Stomach smooth muscle (tissue), 2 donors: ENCODE measurements around the gene SRRM3.

Experiments
- H3K27ac ChIP-seq: one replicate; pipeline ENCODE4 v1.7.0; 2013; ENCODE audit warnings: mild to moderate bottlenecking, low read length, inconsistent platforms
- H3K27me3 ChIP-seq, 2 donors: one replicate each; pipeline ENCODE4 v1.7.0; 2013; ENCODE audit warnings: low read length in 2 of 2; ENCODE audit not compliant: insufficient read depth in 2 of 2, control insufficient read depth in 1 of 2
- H3K36me3 ChIP-seq, 2 donors: one replicate each; pipeline ENCODE4 v1.7.0; 2013; ENCODE audit warnings: low read length in 2 of 2; ENCODE audit not compliant: control insufficient read depth in 2 of 2, insufficient read depth in 2 of 2
- H3K4me1 ChIP-seq: one replicate; pipeline ENCODE4 v1.7.0; 2013; ENCODE audit warnings: low read length; ENCODE audit not compliant: control insufficient read depth, insufficient read depth
- H3K4me3 ChIP-seq, 2 donors: one replicate each; pipeline ENCODE4 v1.7.0; 2013; ENCODE audit warnings: low read length in 2 of 2
- H3K9ac ChIP-seq, 2 donors: one replicate each; pipeline ENCODE4 v1.7.0; 2013; ENCODE audit warnings: low read length in 2 of 2, mild to moderate bottlenecking in 1 of 2
- H3K9me3 ChIP-seq, 2 donors: one replicate each; pipeline ENCODE4 v1.7.0; 2013; ENCODE audit warnings: low read length in 2 of 2; ENCODE audit not compliant: control insufficient read depth in 2 of 2
- donor health status: healthy.
- donor health status: Pancreatic carcinoma.

The SRRM3 gene

DNA sequence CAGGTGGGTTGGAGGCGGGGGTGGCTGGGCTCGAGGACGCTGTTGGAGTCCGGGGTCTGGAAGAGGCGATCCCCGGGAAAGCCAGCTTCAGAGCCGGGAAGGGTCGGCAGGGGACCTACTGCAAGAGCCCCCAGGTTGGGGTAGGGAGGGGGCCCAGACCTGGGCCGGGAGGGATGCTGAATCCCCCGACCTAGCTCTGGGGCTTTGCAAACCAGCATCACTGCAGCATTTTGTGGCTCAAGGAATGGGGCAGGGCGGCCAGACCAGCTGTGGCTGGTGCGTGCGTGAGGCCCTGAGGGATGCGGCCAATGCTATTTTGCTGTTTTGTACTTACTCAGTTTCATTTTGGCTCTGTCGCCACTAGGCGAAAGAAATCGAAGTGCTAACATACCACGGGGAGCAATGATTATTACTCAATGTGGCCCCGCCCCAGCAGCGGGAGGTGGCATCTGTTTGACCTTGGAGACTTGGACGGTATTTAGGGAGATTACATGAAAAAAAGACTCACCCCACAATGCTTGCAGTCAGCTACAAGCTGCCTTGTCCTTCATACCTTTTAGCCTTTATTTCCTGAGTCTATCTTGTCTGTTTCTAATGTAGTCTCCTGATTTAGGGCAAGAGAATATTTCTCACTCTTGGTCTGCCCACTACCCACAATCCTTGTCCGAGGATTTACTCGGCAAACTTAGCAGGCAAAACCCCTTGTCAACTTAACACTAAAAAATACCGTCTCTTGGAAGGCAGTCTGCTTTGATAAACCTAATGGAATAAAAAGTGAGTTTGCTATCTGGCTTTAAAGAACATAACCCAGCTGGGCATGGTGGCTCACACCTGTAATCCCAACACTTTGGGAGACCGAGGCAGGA, 117.0 kb downstream of the SRRM3 start:
- Histone ChIP-seq H3K4me3 (peak overlapping the region; percentile 69 to 91), H3K9ac (peak overlapping the region; percentile 73 to 84), H3K36me3 (no peaks in the 10 kb centered on the region), H3K9me3 (no peaks in the 10 kb centered on the region), H3K27ac (peak overlapping the region; percentile 88), H3K27me3 (no peaks in the 10 kb centered on the region), H3K4me1 (peaks cover 27% of the 10 kb centered on the region)

DNA sequence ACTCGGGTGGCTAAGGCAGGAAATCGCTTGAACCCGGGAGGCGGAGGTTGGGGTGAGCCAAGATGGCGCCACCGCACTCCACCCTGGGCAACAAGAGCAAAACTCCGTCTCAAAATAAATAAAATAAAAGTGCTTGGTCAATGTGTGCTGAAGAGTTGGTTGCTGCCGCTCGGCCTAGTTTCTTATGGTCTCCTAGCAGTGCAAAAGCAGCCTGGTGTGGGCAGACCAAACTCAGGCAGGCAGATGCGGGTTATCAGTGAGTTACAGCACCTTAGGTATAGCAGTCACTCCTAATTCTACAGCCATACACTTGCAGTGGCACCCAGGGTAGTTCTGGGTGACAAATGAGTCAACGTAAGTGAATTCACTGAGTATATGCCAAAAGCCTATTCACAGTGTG, 123.4 kb downstream of the SRRM3 start:
- H3K4me3 ChIP-seq: no peak overlapping the region
- no peaks in the 10 kb centered on the region for H3K27me3 ChIP-seq
- no peak overlapping the region for H3K27ac ChIP-seq
- no peak overlapping the region for H3K9ac ChIP-seq
- H3K4me1 ChIP-seq: peaks cover 2% of the 10 kb centered on the region
- peaks cover 14 to 15% of the 10 kb centered on the region in 2 donors for H3K36me3 ChIP-seq
- H3K9me3 ChIP-seq: no peaks in the 10 kb centered on the region

DNA sequence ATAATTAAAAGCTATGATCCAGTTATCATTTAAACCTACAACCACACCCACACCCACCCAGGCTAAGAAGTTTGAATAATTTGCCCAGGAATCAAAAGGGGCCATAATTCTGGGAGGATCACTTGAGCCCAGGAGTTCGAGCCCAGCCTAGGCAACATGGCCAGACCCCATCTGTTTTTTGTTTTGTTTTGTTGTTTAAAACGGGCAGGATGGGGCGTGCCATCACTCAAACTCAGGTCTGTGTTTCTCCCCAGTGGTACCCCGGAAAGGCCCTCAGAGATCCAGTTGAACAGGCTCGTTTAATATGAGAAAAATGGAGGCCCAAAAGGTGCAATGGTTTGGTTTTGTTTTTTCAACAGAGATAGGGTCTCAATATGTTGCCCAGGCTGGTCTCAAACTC, 124.1 kb downstream of the SRRM3 start:
- H3K36me3 ChIP-seq: peaks cover 14 to 15% of the 10 kb centered on the region in 2 donors
- no peak overlapping the region for H3K9ac ChIP-seq
- H3K4me3 ChIP-seq: no peak overlapping the region
- no peaks in the 10 kb centered on the region for H3K9me3 ChIP-seq
- no peaks in the 10 kb centered on the region for H3K27me3 ChIP-seq
- peaks cover 6% of the 10 kb centered on the region for H3K4me1 ChIP-seq
- no peak overlapping the region for H3K27ac ChIP-seq

DNA sequence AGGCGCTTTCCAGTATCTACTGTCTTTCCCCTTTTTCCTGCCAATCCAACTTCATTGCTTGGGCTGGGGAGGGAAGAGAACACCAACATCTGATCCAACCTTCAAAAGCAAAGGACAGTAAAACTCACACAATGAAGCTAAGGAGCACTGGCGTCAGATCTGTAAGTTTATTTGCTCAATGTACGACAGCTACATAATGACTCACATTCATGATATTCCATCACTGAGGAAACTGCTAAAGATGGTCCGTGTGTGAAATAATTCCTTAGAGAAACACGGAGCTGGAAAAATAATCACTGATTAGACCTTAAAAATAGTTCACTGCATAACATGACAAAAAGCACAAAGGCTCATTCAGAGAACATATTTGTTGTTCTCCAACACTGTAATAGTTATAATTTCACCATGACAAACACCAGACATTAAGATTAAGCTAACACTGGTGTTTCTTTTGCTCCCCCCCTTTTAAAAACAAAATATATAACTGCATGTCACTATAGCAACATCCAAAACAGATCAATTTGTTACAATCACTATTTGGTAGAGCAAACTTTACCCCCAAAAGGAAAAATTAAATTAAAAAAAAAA, 125.0 kb downstream of the SRRM3 start:
- Histone ChIP-seq H3K27me3 (no peaks in the 10 kb centered on the region), H3K4me1 (peaks cover 10% of the 10 kb centered on the region), H3K36me3 (peaks cover 14 to 15% of the 10 kb centered on the region in 2 donors), H3K4me3 (peak overlapping the region in 1 of 2 donors; percentile 16), H3K27ac (no peak overlapping the region), H3K9ac (no peak overlapping the region), H3K9me3 (no peaks in the 10 kb centered on the region)

DNA sequence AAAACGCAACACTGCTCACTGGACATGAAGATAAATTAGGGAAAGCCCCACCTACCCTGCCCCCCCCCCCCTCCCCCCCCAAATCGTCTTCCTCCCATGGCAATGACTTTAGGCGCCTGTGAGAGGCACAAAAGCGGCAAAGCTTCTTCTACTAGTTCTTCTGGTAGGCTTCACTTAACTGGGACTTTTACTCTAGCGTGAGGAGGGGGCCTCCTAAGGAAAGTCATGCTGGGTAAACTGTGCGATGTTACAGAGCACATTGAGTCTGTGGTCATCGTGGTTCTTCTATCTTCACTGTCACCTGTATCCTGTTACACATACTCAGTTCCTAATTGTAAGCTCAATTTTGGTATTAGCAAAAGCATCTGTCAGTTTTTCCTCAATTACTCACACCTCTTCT, 125.9 kb downstream of the SRRM3 start:
- Histone ChIP-seq H3K36me3 (peaks cover 15 to 17% of the 10 kb centered on the region in 2 donors), H3K4me1 (peaks cover 16% of the 10 kb centered on the region), H3K27me3 (no peaks in the 10 kb centered on the region), H3K4me3 (no peak overlapping the region), H3K9ac (no peak overlapping the region), H3K27ac (no peak overlapping the region), H3K9me3 (no peaks in the 10 kb centered on the region)

DNA sequence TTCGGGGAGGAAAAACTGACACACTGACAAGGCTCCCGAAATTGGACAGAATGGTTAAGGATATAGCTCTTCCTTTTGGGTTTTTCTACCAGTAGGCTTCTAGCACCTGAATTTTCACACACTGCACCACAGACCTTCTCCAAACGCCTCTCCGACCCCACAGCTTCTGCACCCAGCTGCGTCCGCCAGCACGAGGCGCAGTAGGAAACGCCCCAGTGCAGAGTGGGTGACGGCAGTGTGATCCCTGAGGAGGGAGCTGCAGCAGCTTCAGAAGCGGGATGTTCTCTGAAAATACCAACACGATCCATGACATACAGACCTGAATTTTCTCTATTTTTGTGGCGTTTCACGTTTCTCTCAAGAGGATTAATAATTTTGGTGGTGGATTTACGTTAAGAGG, 126.7 kb downstream of the SRRM3 start:
- no peak overlapping the region for H3K4me3 ChIP-seq
- H3K36me3 ChIP-seq: peaks cover 15 to 17% of the 10 kb centered on the region in 2 donors
- H3K4me1 ChIP-seq: peaks cover 22% of the 10 kb centered on the region
- no peak overlapping the region for H3K9ac ChIP-seq
- no peaks in the 10 kb centered on the region for H3K9me3 ChIP-seq
- no peak overlapping the region for H3K27ac ChIP-seq
- no peaks in the 10 kb centered on the region for H3K27me3 ChIP-seq

DNA sequence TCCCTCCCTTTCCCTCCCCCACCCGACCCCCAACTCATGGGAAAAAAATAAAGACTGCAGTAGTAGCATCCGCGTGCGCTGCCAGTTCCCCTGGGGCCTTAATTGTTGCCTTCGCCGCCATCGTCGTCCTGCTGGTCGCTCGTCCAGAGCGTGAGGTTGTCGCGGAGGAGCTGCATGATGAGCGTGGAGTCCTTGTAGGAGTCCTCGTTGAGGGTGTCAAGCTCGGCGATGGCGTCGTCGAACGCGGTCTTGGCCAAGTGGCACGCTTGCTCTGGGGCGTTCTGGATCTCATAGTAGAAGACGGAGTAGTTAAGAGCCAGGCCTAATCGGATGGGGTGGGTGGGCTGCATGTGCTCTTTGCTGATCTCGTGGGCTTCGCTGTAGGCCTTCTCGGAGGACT, 127.8 kb downstream of the SRRM3 start:
- Histone ChIP-seq H3K9me3 (no peaks in the 10 kb centered on the region), H3K4me3 (no peak overlapping the region), H3K9ac (no peak overlapping the region), H3K36me3 (peaks cover 15 to 17% of the 10 kb centered on the region in 2 donors), H3K4me1 (peaks cover 26% of the 10 kb centered on the region), H3K27me3 (no peaks in the 10 kb centered on the region), H3K27ac (no peak overlapping the region)

DNA sequence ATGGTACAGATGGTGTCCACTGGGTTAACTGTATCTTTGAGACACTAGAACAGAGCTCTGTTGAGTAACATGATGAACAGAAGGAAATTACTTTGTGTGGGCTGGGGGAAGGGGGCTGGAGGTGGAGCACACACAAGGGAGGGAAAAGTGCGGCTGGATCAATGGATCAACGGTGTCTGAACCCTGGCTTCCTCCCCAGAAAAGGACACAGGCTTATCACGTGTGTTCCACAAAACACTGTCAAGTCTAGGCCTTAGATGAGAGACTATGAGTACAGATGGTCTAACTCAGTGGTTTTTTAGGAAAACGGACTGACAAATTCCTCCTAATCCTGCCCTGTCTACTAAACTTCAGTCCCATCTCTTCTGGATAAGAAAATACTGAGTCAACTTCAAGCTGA, 128.6 kb downstream of the SRRM3 start:
- H3K27ac ChIP-seq: no peak overlapping the region
- H3K4me3 ChIP-seq: no peak overlapping the region
- peaks cover 26% of the 10 kb centered on the region for H3K4me1 ChIP-seq
- no peak overlapping the region for H3K9ac ChIP-seq
- no peaks in the 10 kb centered on the region for H3K27me3 ChIP-seq
- peaks cover 15 to 17% of the 10 kb centered on the region in 2 donors for H3K36me3 ChIP-seq
- H3K9me3 ChIP-seq: no peaks in the 10 kb centered on the region

DNA sequence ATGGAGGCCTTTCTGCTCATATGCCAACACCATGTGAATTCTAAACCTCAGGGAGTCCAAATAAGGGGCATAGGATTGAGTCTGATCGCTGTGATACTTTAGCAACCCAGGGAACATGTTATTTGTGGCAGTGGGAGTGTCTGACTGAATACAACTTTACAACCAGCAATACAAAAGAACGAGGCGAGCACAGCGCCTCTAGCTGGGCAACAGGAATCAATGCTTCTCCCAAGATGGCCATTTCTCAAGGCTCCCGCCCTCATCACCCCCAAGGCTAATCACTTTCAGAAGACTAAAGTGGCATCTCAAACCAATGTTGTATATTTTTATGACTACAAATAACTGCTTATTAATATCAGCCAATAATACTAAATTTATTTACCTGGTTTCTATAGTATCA, 129.0 kb downstream of the SRRM3 start:
- no peaks in the 10 kb centered on the region for H3K27me3 ChIP-seq
- no peak overlapping the region for H3K9ac ChIP-seq
- H3K27ac ChIP-seq: no peak overlapping the region
- peaks cover 26% of the 10 kb centered on the region for H3K4me1 ChIP-seq
- H3K4me3 ChIP-seq: no peak overlapping the region
- peaks cover 15 to 17% of the 10 kb centered on the region in 2 donors for H3K36me3 ChIP-seq
- no peaks in the 10 kb centered on the region for H3K9me3 ChIP-seq

DNA sequence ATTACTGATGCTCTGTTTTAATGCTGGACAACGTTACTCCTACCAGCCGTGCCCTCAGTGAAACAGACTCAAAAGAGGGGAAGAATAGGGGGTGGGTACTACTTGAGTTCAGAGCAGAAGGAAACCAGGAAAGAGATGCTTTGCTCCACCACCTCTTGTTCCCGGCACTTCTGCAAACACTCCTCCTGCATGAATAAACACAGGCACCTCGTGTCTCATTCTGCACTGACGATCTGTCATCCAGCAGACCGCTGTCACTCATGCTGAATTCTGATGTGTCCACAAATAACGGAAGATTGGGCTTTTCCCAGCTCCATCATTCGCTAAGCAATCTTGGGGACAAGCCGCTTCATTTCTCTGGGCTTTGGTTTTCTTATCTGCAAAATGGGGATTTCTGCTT, 130.4 kb downstream of the SRRM3 start:
- H3K4me3 ChIP-seq: no peak overlapping the region
- no peak overlapping the region for H3K27ac ChIP-seq
- peaks cover 15 to 17% of the 10 kb centered on the region in 2 donors for H3K36me3 ChIP-seq
- H3K9me3 ChIP-seq: no peaks in the 10 kb centered on the region
- H3K9ac ChIP-seq: no peak overlapping the region
- H3K27me3 ChIP-seq: no peaks in the 10 kb centered on the region
- peaks cover 26% of the 10 kb centered on the region for H3K4me1 ChIP-seq
